GM19099 (cell line): ENCODE results near the gene CUL3.

Source experiments
- POLR2A ChIP-seq: IDR thresholded peaks from 3 replicates; pipeline ENCODE4 v1.6.1; 2011; ENCODE audit warnings: low read depth; ENCODE audit not compliant: insufficient read length; ENCODE audit errors: extremely low read depth

The CUL3 gene

DNA sequence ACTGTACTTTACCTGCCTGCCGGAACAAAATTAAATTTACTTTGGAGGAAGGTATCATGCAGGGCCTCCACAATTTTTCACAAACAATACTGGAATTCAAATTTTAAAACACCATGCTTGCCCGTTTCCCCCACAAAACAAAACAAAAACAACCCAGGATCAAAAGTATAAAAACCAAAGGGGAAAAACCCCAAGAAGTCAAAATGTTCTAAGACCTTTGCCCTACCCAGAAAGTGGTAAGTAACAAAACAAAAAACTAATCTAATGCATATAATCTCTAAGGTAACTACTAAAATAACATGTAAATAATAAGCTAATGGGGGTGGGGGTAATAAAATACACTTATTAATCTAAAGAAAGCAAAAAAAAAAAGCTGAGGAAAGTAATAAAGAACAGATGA is 60.5 kb downstream of the CUL3 start:
- TF ChIP-seq POLR2A = no peak

DNA sequence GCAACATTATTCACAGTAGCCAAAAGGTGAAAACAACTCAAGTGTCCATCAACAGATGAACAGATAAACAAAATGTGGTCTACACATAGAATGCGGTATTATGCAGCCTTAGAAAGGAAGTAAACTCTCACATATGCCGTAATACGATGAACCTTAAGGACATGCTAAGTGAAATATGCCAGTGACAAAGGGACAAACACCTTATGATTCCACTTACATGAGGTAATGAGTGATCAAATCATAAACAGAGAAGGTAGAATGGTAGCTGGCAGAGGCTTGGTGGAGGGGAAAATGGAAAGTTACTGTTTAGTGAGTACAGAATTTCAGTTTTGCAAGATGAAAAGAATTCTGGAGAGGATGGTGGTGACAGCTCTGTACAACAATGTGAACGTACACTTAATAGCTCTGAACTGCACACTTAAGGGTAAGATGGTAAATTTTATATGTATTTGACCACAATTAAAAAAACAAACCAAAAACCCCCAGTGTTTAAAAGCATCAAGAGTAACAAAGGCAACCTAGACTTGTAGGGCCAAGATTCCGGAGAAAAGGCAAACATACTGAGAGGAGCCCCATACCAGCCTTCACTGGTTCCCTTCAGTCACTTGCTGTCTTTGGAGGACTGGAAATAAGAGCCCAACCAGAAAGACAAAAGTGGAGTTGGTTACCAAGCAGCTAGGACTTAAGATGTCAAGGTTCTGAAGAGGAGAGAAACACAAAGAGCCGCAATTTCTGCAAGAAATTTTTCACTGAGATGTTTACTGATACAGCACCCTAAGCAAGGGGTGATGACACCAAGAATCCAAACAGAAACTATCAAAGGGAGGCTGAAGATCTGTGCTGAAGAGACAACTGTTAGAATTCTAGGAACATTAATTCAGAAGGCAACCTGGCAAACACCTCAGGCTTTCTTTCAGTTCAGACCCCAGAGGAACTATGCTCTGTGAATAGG is 61.3 kb downstream of the CUL3 start:
- no peak for TF ChIP-seq POLR2A

DNA sequence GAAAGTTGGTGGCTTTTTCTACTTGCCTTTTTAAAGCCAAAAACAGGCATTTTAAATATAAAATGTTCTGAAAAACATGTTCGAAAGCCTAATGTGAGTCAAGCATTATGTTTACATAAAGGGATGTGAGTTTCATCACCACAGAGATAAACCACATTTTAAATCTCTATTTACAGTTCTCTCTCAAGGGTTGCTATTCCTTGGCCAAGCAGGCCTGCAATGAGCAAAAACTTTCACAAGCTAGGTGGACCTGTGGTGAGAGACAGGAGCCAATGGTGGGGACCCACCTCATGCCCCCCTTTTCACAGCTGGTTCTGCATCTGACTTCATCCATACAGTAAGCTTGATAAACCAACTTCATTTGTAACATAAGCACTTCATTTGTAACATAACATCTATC is 65.1 kb downstream of the CUL3 start:
- no peak for TF ChIP-seq POLR2A

DNA sequence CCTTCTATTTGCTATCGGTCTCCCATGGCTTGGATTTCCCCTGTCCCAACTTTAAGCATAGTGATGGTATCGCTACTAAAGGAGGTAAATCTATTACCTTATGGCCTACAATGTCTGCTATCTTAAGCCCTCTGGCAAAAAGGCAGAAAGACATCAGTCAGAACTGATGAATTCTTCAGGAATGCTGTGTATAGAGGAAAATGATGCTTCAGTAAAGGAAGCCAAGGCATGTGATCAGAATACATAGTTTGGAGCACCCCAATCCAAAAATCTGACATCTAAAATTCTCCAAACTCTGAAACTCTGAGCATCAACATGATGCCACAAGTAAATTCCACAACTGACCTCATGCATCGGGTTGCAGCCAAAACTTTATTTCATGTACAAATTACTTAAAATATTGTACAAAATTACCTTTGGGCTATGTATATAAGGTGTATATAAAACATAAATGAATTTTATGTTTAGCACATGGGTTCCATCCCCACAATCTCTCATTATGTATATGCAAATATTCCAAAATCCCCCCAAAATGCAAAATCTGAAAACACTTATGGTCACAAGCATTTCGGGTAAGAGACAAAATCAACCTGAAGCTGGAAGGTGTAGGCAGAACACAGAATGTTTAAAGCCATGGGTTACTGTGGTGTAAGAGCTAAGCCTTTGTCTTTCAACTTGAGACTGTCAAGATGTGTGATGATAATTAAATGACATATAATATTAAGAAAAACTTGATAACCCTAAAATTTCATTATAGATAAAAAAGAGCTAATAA is 66.2 kb downstream of the CUL3 start:
- no peak for TF ChIP-seq POLR2A

DNA sequence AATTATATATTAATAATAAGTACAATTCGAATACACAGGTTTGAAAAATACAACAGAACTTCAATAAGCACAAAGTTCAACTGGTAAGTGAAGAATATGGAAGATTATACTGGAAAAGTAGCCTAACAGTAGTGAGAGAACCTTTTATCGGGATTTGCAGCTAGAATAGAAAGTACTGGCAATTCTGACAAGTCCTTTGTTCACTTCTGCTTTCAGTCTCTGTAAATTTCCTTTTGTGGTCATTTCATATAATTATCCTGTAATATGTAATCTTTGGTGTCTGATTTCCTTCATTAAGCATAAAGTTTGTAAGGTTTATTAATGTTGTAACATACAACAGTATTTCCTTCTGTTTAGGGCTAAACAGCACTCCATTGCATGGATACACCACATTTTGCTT is 67.2 kb downstream of the CUL3 start:
- TF ChIP-seq POLR2A = no peak

DNA sequence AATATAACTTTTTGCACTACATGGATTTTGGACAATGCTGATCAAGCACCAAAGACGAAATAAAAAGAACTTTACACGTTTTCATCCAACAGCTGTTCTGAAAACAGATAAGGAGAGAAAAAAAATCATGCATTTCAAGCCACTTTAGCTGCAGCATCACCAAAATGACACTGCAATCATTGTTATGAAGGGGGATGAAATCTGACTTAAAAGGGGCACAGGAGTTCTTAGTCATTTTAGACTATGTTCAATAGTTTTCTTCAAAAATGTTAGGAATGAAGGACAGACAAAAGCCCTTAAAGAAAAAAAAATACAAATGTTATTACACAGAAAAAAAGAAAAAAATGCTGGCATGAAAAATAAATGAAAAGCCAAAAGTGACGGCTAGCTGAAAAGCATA is 71.2 kb downstream of the CUL3 start:
- TF ChIP-seq POLR2A = no peak

DNA sequence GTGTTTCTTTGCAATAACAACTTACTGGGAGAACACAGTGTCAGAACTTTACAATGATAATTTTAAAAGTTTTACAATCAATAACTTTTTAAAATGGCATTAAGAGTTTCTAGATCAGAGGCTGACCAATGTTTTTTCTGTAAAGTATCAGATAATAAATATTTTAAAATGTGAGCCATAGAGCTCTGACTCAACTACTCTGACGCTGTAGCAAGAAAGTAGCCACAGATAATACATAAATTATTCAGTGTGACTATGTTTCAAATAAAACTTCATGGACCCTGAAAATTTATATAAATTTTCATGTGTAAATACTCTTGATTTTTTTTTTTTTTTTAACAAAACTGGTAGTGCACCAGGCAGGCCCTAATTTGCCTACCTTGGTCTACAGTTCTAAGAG is 77.4 kb downstream of the CUL3 start:
- TF ChIP-seq POLR2A = no peak

DNA sequence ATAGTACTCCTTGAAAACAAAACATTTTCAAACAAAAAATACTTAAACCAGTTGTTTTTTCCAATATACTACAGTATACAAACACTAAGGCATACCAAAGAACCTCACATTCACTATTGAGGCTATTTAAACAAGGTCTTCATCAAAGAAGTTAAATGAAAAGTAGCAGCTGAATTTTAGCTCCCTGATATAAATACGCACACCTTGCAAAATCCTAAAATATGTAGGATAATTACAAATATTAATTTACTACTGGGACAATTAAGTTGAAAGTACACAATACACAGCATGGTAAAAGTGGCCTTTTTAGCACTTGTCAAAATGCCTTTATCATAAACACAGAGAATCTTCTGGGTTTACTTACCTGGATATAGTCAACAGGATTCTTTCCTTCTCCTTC is 78.7 kb downstream of the CUL3 start:
- TF ChIP-seq POLR2A = no peak

DNA sequence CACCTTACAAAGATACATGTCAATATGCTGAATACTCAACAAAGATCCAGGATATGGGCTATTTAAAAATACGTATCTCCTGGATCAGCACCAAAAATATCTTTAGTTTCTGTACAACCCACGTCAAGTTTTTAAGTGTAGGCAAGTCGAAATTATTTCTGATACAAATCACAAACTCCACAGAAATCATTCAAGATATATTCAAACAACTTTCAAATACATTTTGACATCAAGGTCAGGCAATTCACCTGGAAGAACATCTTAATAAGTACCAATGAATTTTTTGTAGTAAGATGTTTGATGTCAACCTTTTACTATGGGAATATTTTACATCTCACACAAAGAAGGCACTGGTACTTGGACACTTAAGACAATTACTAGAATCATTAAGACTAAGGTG is 86.2 kb downstream of the CUL3 start:
- no peak for TF ChIP-seq POLR2A

DNA sequence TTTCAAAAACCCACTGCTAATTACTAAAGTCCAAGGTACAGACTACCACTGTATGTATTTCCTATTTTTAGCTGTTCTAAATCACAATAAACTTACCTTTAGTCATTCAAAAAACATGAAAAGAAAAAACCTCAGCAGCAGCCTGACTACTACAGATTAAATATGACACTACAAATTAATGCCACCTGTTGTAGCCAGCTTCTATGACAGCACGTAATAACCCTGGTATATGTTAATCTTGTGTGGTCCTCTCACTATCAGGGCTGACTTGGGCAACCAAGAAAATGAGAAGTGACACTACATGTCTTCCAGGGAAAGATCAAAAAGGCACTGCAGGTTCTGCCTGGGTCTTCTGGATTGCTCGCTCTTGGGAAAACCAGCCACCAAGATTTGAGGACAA is 92.6 kb downstream of the CUL3 start:
- TF ChIP-seq POLR2A = no peak

DNA sequence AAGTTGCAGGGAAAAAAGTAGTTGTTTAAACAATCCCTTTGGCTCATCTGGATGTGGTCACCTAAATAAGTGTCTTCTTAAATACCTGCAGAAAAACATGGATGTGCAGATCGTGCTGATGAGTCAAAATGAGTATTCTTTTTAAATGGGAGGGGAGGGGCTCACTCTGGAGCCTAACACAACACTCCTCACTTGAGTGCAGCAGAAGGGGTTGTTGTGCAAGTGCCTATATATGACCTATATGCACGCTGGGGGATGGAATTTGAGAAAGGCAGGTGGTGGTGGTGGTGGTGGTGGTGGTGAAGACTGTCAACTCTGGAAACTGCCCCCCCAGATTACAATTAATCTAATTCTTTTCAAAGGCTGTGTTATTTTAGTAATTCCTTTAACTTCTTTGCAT is 105.3 kb downstream of the CUL3 start:
- TF ChIP-seq POLR2A = no peak

DNA sequence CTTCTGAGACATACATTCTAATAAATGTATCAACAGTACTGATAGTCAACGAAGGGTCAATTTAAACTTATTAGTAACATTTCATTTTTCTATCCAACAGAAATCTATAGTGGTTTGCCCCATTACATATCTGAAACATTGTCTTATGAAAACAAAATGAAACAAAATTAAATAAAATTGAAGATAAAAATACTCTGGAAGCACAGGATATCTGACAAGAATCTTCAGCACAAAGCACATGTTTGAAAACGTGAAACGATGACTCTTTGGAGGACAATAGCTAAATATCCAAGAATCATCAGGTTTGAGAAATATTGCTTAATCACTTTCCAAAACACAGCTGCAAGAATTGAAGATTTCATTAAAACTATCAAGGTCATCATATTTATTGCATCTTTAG is 112.3 kb downstream of the CUL3 start:
- TF ChIP-seq POLR2A = no peak

DNA sequence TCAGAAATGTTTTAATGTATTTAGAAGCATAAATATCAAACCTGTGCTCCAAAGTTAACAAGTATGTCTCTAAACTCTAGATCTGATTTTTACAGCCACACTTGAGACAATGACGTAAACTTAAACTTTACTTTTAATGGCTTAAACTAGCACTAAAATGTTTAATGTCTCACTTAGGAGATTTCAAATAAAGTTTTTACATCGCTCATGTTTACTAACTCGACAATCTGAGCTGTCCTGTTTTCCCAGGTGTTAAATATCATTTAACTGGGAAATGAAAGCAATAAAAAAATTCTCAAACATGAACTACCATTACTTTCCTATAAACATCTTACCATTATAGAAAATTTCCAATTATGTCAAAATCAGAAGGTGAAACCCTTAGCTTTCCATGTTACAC is 113.0 kb downstream of the CUL3 start:
- TF ChIP-seq POLR2A = no peak

DNA sequence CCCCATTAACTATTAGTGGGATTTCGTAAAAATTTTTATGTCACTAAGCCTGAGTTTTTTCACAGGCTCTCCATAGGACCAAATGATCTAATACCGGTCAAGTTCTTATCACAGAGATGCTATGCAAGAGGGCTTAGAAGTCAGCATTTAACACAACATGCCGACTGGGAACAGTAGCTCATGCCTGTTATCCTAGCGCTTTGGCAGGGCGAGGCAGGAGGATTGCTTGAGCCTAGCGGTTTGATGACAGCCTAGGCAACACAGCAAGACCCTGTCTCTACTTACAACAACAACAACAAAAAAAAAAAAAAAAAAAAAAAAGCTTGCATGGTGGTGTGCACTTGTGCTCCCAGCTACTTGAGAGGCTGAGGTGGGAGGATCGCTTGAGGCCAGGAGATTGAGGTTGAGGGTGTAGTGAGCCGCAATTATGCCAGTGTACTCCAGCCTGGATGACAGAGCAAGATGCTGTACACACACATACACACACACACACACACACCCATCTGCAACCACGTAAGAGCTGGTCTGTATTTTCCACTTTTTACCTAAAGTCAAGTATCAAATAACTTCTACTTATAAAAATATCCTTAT is 115.7 kb downstream of the CUL3 start:
- TF ChIP-seq POLR2A = no peak

DNA sequence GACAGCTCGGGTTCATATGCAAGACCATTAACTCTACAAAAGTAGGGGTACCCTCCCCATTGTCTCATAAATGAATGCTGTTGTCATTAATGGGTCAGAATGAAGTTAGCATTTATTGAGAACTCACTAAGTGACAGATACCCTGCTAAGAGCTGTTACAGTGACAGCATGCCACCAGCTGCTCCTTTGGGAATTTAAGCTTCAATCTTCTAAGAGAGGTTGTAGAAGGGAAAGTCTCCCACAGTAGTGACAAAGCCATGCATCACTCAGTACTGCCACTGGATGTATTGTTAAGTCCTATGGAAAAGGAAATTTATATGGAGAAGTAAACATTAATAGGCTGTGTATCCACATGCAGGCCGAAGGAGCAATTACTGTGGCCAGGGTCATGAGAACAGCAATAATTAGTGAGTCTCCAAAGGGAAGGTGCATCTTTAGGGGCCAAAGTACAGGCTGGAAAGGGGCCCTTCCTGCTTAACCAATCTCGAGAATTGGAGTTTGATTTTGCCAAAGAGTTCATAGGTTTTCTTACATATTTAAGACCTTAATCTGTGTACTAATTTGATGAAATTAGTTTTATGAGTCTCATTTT is 118.8 kb downstream of the CUL3 start:
- TF ChIP-seq POLR2A = no peak
